Brain pericyte (primary cell): ENCODE measurements around the gene OXER1.

Source experiments
- DNase-seq: peaks from one replicate; pipeline ENCODE4 v3.0.0-alpha.2; 2012; ENCODE audit warnings: low read depth, low spot score

OXER1 gene

DNA sequence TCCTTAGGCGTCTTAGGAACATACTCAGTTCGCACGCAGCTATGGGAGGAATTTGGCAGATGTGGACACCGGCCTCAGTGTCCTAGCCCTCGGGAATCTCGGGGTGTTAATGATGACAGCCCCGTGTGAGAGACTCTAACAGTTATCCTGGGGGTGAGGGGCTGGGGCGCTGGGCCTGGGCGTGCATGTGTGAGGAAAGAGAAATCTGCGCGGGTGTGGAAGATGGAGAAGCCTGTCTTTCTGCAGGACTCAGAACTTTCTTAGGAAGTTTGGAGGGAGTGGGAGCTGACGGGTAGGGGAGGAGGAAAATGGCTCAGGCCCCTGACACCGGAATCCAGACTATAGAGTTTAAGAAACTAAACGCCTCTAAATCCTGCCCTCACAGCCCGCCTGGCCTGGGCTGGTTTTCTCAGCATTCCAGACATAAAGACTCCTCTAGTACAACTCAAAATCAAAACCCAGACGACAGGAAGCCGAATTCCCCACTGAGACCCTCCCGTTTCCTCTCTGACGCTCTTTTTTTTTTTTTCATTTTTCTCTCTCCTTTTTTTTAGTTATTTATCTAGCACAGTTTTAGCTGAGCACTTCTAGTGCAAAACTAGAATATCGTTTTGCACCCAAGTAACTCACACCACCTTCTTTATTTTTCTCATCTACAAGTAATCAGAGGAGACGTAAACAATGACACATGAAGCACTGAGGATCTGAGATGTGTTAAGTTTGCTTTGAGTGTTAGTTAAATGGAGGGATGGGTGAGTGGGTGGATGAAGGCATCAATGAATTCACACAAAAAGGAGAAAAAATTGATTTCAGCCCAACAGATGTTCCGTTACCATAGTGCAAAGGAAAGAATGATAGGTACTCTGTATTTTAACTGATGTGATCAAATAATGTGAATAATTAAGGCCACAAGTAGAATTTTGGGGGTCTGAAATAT lies 29.7 kb upstream of the OXER1 start:
- DNase-seq = no peak

DNA sequence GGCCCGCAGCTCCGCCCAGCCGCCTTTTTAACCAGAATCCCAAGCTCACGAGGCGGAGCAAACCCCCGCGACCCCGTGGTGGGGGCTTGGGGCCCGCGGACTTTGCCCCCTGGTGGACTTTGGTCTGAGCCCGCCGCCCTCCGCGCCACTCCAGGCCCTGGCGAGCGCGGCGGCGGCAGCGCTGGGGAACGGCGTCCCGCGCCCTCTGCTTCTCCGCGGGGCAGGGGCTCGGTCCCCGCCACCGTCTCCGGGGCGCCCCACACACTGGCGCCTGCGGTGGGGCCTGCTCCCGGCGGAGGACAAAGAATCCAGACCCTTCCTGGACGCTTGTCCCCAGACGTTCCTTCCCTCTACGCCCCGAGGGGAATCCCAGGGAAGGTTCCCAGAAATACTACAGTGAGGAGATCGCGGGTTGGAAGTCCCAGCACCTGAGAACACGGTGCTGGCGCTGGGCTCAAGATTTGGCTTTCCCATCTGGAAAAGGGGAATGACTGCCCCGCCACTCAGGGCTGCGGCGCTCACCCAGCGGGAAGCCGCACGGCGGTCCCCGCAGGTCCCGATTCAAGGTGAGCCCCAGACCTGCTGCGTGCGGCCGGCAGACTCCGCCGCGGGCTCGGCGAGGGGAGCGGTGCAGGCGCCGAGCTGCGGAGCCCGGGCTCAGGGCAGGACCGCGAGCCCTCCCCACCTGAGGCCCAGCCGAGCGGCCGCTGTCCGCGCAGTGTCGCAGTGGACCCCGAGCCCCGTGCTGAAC lies 28.8 kb upstream of the OXER1 start, which contains the start of gene HAAO:
Gene HAAO, minus strand, starts transcription at position 1 of the 751 bp plus-strand sequence. CDS start 47 bp downstream, outside the sequence.
- DNase-seq = no peak

DNA sequence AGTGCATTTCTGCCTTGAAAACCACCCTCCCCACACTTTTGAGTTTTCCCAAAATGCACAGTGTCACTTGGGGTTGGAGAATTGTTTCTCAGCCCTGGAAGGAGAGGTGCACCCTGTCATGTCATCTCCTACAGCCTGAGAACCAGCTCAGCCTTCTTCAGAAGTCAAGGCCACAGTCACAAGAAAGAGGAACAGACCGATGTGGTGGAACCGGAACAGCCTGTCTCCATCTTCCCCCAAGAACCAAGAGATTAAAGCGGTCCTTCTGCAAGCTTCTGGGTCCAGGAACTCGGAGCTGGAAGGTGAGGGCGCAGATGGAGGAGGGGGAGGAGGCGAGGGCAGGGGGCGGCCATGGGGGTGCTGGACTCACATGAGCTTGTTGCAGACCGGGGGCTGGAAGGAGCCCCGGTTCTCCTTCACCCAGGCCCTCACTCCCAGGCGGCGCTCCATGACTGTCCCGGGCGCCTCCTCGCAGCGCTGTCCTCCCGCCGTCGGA lies 28.2 kb upstream of the OXER1 start:
- no peak for DNase-seq

DNA sequence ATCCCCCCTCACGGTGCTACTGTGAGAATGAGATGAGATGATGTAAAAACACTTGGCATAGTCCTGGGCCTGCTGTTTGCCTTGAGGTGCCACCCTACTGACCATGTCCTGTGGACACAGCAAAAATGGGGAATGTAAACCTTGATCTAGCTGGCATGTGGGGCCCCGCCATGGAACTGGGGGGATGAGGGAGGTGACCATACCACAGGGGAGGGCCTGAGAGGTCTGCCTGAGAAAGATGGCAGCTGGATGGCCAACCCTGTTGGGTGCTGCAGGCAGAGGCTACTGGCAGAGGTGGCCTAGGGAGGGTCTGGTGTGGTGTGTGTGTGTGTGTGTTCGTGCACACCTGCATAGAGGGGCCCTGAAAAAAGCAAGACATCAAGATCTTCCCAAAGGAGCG lies 27.7 kb upstream of the OXER1 start:
- DNase-seq = no peak

DNA sequence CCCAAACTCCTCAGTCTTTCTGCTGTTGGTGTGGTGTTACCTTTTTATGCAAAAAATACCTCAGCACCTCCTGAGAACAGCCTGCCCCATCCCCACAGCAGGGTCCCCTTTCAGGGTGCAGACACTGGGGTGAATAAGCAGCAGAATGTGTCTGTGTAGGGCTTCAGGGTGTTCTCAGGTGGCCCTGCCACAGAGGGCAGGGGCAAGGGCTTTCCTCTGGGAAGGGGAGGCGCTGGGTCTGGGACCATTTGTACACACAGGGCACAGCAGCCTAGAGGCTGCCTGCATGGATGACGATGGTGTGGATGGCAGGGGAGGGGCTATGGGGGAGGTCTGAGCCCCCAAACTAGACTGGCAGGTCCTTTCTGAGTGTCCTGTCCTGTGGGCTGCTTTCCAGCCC lies 25.8 kb upstream of the OXER1 start:
- DNase-seq = no peak

DNA sequence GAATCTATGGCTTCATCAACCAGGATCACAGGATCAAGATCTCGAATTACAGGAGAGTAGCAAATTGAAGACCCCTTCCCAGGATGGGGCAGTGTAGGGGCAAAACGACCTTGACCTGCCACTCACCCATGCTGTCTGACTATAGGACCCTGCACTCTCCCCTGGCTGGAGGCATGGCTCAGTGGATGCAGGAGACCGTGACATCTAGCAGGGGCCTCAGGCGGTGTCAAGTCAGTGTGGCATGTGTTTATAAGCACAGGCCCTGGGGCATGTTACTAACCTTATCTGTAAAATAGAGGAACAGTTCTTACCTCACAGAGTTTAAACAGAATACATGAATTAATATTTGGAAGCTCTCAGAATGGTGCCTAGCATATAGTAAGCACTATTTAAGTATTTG lies 24.9 kb upstream of the OXER1 start:
- DNase-seq = no peak

DNA sequence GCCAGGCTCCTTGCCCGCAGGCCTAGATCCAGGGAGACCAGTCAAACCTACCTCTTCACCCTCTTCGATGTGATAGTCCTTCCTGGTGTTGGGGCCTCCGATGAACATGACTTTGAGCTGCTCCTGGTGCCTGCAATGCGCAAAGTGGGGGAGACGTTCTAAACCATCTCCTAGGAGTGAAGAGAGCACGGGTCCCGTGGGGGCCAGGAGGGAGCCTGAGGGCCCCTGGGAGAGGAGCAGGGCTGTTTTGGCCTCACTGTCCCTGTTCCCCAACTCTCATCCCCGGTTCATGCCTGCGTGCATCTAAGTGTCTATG lies 24.5 kb upstream of the OXER1 start:
- DNase-seq = no peak

DNA sequence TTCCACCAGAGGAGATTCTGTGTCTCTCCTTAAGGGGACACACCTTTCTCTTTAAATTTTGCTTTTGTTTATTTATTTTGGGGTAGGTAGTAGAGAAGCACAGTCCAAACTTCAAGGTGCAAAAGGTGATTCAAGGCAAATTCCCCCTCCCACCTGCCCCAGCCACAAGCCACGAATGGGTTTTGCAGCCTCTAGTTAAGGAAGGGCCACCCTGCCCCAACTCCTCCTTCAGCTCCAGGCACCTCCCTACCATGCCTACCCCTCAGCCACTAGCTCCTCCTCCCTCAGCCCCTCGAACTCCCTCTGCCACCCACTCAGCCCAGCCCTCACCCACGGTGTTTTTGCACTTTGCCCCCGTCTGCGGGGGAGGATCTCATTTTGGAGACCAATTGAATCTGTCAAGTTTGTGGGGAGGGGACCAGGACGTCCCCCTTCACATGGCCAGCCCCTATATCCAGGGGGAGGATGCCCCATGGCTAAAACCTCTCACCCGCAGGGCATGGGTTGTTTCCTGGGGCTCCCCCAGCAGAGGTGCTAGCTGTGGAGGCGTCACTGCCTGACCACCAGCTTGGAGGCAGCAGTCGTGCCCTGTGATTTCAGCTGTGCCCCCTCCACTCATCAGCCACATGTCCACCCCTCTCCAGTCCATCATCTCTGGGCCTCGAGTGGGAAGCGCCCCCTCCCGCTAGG lies 24.0 kb upstream of the OXER1 start:
- DNase-seq = no peak

DNA sequence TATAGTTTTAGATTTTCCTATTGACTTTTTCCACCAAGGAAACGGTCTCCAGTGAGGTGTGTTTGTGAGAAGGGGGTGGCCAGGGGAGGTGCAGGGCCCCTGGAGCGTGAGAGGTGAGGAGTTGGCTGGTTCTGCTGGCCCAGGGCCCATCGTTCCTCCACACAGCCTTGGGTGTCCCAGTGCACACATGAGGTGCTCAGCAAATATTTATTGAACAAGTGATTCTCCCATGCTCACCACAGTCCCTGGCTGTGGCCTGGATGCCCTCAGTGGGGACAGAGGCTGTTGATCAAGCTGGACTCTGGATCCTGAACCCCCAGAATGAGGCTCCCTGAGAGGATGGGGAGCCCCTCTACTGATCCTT lies 23.5 kb upstream of the OXER1 start:
- DNase-seq = no peak

DNA sequence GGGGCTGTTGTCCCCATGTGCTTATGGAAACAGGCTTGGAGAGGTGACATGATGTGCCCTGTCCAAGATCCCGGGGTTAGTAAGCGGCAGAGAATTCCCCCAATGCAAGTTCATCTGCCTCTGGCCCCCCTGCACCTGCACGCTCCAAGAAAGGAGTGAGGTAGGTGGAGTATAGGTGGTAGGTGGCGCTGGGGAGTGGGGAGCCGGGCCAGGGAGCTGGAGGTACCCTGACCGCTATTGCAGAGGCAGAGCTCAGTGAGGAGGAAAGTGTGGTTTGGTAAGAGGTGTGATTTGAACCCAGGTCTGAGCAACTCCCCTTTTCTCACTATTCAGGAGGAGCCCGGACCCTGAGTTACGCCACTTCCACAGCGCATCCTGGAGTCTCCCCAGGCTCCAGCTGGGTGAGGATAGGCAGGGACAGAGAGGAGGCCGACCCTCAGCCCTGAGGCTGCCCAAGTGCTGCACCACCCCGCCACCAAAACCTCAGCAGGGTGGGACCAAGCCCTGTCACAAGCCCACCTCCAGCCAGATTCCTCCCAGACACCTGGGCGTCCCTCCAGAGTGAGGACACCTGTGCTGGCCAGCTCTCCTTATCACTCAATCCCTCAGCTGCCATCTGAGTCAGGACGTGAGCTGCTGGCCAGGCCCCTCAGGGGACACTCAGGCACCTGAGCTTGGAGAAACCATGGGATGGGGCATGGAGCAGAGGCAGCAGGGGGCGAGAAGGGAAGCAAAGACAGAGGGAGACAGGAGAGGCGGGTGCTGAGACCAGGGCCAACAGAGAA lies 22.8 kb upstream of the OXER1 start:
- DNase-seq = no peak

DNA sequence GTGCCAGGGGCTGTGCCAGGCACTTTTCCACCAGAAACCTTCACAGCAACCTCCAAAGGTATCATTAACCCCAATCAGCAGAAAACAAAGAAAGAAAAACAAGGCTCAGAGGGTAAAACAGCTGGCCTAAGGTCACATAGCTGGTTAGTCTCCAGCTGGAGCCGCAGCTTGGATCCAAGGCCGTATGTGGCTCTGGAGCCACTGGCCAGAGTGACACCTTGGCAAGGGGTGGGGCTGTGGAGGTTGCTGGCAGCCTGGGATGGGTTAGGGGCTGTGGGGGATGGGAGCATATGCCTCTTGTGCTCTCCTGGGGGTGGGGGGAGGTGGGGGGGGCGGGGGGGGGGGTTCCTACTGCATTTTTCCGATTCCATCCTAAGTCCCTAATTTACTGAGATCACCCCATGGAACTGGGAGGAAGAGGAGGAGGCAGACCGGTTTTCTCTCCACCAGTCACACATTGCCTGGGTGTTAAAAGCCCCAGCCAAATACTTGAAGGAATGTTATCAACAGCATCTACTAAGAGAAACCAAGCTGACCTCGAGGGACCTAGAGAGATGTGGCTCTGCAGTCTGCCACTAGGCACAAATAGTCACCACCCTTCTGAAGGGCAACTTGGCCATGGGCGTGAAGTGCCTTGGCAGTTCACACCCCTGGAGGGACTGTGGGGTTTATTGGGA lies 20.4 kb upstream of the OXER1 start:
- no peak for DNase-seq

DNA sequence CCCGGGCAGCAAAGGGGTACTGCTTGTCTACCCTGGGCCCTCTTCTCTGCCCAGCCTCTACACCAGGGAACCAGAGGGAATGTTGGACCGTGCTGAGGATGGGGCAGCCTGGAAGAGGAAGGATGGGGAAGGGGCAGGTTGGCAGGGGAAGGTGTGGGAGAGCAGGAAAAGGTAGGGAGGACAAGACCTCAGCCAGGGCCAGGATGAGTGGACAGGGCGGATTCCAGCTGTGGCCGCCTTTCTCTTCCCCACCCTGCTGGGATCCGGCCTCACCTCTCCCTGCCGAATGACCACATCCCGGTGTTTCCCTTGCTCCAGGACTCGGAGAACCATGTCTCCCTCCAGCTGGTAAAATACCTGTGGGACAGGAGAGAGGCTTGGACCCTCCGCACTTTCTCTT lies 19.6 kb upstream of the OXER1 start:
- no peak for DNase-seq

DNA sequence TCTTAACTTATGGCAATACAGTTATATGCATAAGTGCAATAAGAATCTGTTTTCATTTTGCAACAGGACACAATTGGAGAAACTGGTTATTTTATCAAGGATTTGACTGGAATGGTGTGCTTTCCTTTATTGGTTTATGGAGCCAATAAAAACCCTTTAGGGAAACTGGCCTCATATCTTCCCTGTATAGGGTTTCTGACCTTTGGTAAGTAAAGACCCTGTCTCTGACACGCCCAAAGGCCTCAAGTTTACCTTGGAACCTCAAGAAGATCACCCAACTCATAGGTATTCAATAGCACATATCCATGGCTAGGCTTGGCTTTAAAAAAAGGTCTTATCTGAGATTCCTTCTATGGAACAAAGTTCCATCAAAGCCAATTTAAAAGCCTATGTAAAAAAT lies 17.2 kb upstream of the OXER1 start:
- DNase-seq = no peak

DNA sequence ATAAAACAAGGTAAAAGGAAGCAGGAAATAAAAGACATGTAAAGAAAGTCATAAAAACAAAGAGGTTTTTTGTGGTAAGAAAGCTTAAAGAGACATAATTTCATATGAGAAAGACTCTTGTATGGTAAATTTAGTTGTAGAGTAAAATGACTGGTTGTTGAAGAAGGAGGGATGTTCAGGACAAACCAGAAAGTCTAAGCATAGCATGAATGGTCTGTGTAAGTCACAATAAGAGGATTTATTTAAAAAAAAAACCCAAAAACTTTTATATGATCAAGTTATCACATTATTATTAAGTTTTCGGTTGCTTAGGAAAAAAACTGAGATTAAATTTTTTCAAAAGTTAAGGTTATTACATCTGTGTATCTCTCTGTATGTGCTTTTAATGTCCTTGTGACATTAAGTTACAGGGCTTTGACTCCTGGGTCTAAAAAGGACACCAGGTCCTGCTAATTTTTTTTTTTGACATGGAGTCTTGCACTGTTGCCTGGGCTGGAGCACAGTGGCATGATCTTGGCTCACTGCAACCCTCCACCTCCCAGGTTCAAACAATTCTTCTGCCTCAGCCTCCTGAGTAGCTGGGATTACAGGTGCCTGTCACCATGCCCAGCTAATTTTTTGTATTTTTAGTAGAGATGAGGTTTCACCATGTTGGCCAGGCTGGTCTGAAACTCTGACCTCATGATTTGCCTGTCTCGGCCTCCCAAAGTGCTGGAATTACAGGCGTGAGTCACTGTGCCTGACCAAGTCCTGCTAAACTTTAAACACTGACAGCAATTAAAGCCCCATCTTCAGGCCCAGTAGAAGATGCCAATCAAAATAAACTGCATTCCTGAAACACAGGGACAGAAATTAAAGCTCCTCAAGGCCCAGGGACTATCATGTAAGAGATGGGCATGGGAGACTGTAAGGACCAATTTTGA lies 14.2 kb upstream of the OXER1 start:
- no peak for DNase-seq

DNA sequence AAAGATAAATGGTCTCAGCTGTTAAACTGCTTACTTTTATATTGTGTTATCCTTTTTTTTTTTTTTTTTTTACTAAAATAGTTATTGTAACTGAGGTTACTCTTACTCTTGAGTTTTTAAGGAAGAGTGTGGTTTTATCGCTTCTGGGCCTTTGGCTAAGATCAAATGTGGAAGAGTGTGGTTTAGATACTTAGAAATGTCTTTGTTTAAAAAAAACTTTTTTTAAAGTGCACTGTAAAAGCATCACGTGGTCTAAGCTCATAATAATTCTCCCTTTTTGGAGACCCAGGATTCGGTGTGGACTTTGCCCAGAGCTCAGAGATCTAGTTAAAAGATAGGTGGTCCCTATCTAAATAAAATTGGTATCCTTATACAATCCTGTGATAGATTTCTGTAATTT lies 11.9 kb upstream of the OXER1 start:
- DNase-seq = no peak

DNA sequence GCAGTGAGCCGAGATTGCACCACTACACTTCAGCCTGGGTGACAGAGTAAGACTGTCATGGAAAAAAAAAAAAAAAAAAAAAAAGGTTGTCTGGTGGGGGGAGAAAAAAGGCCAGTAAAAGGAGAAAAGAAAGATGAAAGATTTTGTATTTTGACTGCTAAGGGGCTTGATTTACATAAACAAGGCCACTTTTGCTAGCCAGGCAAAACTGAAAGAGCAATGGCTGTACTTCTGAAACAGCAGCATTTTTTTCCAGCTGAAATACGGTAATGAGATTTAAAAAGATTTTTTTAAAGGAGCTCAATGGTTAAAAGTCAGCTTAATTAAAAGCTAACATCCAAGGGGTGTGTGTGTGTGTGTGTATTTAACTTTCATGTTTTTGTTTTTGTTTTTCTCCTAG lies 11.3 kb upstream of the OXER1 start:
- DNase-seq = no peak

DNA sequence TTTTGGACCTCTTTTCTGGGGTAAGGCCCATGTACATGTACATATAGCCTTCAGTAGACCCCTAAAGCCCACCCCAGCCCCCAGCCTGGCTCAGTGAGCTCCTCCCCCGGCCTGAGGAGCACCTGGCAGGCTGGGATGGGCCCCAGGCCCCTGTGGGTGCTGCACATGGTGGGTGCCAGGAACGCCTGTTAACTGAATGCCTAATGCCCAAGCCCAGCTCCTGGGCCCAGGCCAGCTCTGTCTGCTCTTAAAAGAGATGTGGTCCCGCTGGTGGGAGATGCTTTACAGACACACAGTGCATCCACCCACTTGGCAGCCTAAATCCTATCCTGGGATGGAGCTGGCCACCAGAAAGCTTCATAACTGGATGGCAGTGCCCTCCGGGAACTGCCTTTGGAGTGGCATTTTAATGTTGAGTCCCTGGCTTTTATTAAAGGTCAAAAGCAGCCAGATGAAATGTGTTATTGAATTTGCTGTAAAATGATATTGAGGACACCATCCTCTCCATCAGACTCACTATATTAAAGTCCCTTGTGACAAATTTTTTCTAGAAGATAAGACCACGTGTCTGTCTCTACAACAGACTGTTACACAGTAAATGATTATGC lies 7.7 kb upstream of the OXER1 start:
- DNase-seq = no peak

DNA sequence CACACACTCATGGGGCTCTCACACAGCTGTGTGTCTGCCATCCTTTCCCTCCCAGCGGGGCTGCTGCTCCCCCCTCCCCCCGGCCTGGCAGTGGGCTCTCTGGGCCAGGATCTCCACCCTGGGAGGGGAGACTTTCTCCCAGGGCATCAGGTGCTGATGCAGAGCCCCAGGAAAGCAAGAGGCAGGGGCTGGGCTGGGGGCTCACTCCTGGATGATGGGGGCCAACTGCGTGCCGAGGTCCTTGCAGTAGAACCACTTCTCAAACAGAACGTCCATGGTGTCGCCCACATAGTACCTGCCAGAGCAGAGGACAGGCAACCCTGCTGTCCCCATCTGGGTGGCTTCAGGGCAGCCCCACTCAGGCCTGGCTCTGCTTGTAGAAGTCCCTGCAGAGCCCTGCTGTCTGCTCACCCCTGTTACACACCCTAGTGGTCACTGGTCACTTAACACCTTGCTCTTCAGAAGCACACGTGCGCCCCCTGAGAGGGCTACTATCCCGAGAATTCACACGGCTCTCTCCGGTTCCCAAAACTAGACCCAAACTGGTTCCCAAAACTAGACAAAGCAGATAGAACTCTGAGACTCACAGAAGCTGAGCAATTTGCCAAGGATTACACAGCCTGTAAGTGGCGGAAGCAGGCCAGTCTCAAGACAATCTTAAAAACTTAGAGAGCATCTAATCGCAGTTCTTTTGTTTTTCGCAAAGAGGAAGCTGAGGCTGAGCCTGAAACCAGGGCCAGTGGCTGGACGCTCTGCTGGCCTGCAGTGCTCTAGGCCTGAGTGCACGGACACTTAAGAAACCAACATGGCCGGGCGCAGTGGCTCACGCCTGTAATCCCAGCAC lies 6.6 kb upstream of the OXER1 start:
- no peak for DNase-seq
